Vagina (tissue), 2 donors: ENCODE measurements around the gene MINDY4.

Source experiments
- POLR2A ChIP-seq, 2 donors: fragments of 450-650 bp; IDR thresholded peaks; one replicate each; pipeline ENCODE4 v1.6.1; 2017; ENCODE audit warnings: antibody characterized with exemption in 2 of 2, mild to moderate bottlenecking in 2 of 2, moderate library complexity in 2 of 2
- TF ChIP-seq, protein P1 (sequence below), 3 experiments: fragments of 450-650 bp in 2 of 3; fragments of 200-600 bp in 1 of 3; sonication (generic) in 1 of 3; IDR thresholded peaks; one replicate each; pipeline ENCODE4 v1.5.1; 2017 to 2019; ENCODE audit warnings: antibody characterized with exemption in 3 of 3, mild to moderate bottlenecking in 2 of 3, moderate library complexity in 2 of 3

GRCh38 chr7:30754315-30754877 is 16.8 kb upstream of the MINDY4 start:
- no peak for TF ChIP-seq POLR2A (IDR thresholded peaks at IDR 0.05)
- TF ChIP-seq, protein P1, sequence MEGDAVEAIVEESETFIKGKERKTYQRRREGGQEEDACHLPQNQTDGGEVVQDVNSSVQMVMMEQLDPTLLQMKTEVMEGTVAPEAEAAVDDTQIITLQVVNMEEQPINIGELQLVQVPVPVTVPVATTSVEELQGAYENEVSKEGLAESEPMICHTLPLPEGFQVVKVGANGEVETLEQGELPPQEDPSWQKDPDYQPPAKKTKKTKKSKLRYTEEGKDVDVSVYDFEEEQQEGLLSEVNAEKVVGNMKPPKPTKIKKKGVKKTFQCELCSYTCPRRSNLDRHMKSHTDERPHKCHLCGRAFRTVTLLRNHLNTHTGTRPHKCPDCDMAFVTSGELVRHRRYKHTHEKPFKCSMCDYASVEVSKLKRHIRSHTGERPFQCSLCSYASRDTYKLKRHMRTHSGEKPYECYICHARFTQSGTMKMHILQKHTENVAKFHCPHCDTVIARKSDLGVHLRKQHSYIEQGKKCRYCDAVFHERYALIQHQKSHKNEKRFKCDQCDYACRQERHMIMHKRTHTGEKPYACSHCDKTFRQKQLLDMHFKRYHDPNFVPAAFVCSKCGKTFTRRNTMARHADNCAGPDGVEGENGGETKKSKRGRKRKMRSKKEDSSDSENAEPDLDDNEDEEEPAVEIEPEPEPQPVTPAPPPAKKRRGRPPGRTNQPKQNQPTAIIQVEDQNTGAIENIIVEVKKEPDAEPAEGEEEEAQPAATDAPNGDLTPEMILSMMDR (IDR thresholded peaks at IDR 0.05): no peak
